Activated CD4-positive, alpha-beta T cell treated with anti-CD3 and anti-CD28 coated beads, Interleukin-2, amount 10 ng/mL, durations not matched to agents 24 days and 14 days (primary cell): ENCODE data around the gene HOXC6. TPM values are rescaled to one million over a fixed set of nuclear protein-coding genes. Genes with fewer than 3 reads are reported as not detected.

Source experiments
- total RNA-seq: library from RNA; stranded (reverse); gene quantifications from 2 replicates; pipeline ENCODE4 v1.2.3, GENCODE V29; 2022

The HOXC6 gene
- total RNA-seq, 1 donor from 2014 or later = not detected

Other genes with a start within 250 kb of the HOXC6 start
- gene HOXC13, start 89.6 kb upstream of the HOXC6 start, total RNA-seq = not detected in 2 replicates
- not detected in 2 replicates for gene HOXC12, start 73.5 kb upstream of the HOXC6 start, total RNA-seq
- gene HOXC11, start 55.3 kb upstream of the HOXC6 start, total RNA-seq = not detected in 2 replicates
- not detected in 2 replicates for gene HOTAIR, start 53.5 kb upstream of the HOXC6 start, total RNA-seq
- not detected in 2 replicates for gene HOXC10, start 43.3 kb upstream of the HOXC6 start, total RNA-seq
- not detected in 2 replicates for gene HOXC9, start 28.3 kb upstream of the HOXC6 start, total RNA-seq
- not detected in 2 replicates for gene HOXC8, start 19.5 kb upstream of the HOXC6 start, total RNA-seq
- not detected in 2 replicates for gene HOXC5, start 4.6 kb downstream of the HOXC6 start, total RNA-seq
- gene HOXC4, start 25.4 kb downstream of the HOXC6 start, total RNA-seq = not detected in 2 replicates
- gene SMUG1, start 160.5 kb downstream of the HOXC6 start, total RNA-seq = 28.2 and 28.8 TPM in 2 replicates